Measurements from ENCODE around the gene CHD8.

CHD8 gene

DNA sequence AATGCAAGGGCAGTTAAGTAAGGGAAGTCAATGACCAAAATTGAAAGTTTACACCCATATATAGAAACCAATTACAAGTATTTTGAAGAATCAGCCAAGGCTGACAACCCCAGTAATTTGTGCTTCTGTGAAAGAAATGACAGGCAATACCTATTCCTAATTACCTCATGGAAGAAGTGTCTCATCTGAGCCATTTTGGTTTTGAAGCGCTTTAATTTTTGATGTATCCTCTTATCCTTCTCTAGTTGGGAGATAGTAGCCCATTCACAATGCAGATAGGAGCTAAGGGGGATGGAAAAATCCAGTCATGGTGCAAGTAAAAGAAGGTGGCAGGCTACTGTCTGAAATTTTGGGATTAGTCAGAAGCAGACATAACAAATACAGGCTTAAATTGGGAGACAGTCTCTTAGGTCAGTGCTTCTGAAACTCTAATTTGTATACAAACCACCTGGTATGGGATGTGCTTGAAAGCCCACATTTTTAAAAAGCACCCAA is 41.7 kb downstream of the CHD8 start:
- Histone ChIP-seq H3K27me3 (ENCODE audit: insufficient read depth, poor library complexity, severe bottlenecking) (no peaks in the 10 kb centered on the region), H3K4me3 (replicated peaks; ENCODE audit: insufficient read depth, low read length) (no peak overlapping the region), H3K27ac (replicated peaks) (no peak overlapping the region)
- DNase-seq (ENCODE audit: low read depth in 1 of 2, low spot score in 1 of 2), result no peak
- TF ChIP-seq SPI1 (IDR thresholded peaks at IDR 0.05; ENCODE audit: borderline replicate concordance, low read depth), result no peak
- no peak for TF ChIP-seq POLR2AphosphoS5 (IDR thresholded peaks at IDR 0.05; ENCODE audit: low read depth)
- TF ChIP-seq, protein P1, sequence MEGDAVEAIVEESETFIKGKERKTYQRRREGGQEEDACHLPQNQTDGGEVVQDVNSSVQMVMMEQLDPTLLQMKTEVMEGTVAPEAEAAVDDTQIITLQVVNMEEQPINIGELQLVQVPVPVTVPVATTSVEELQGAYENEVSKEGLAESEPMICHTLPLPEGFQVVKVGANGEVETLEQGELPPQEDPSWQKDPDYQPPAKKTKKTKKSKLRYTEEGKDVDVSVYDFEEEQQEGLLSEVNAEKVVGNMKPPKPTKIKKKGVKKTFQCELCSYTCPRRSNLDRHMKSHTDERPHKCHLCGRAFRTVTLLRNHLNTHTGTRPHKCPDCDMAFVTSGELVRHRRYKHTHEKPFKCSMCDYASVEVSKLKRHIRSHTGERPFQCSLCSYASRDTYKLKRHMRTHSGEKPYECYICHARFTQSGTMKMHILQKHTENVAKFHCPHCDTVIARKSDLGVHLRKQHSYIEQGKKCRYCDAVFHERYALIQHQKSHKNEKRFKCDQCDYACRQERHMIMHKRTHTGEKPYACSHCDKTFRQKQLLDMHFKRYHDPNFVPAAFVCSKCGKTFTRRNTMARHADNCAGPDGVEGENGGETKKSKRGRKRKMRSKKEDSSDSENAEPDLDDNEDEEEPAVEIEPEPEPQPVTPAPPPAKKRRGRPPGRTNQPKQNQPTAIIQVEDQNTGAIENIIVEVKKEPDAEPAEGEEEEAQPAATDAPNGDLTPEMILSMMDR (IDR thresholded peaks at IDR 0.05; ENCODE audit: insufficient read depth, low read length), result no peak
- TF ChIP-seq, protein P2, sequence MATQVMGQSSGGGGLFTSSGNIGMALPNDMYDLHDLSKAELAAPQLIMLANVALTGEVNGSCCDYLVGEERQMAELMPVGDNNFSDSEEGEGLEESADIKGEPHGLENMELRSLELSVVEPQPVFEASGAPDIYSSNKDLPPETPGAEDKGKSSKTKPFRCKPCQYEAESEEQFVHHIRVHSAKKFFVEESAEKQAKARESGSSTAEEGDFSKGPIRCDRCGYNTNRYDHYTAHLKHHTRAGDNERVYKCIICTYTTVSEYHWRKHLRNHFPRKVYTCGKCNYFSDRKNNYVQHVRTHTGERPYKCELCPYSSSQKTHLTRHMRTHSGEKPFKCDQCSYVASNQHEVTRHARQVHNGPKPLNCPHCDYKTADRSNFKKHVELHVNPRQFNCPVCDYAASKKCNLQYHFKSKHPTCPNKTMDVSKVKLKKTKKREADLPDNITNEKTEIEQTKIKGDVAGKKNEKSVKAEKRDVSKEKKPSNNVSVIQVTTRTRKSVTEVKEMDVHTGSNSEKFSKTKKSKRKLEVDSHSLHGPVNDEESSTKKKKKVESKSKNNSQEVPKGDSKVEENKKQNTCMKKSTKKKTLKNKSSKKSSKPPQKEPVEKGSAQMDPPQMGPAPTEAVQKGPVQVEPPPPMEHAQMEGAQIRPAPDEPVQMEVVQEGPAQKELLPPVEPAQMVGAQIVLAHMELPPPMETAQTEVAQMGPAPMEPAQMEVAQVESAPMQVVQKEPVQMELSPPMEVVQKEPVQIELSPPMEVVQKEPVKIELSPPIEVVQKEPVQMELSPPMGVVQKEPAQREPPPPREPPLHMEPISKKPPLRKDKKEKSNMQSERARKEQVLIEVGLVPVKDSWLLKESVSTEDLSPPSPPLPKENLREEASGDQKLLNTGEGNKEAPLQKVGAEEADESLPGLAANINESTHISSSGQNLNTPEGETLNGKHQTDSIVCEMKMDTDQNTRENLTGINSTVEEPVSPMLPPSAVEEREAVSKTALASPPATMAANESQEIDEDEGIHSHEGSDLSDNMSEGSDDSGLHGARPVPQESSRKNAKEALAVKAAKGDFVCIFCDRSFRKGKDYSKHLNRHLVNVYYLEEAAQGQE (IDR thresholded peaks at IDR 0.05; ENCODE audit: insufficient replicate concordance, low read depth), result no peak
- TF ChIP-seq GABPA (IDR thresholded peaks at IDR 0.05; ENCODE audit: low read depth), result no peak

DNA sequence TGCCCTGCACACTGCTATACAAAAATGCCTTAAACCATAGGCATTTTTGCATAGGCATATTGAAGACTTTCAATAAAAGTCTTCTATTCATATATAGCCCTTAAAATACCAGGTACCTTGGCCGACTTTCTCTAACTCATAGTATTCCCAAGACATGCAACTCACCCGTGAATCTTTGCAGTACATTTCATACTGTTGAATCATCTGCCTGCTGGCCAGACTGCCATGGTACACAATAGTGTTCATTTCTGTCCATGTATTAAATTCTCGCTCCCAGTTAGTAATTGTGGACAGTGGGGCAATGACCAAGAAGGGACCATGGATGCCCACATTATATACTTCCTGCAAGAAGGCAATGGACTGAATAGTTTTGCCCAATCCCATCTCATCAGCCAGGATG is 47.8 kb downstream of the CHD8 start:
- no peak overlapping the region for H3K27ac ChIP-seq (replicated peaks)
- no peak overlapping the region for H3K4me3 ChIP-seq (replicated peaks; ENCODE audit: insufficient read depth, low read length)
- no peaks in the 10 kb centered on the region for H3K27me3 ChIP-seq (ENCODE audit: insufficient read depth, poor library complexity, severe bottlenecking)
- DNase-seq (ENCODE audit: low read depth in 1 of 2, low spot score in 1 of 2), result no peak
- TF ChIP-seq GABPA (IDR thresholded peaks at IDR 0.05; ENCODE audit: low read depth) (no peak), SPI1 (IDR thresholded peaks at IDR 0.05; ENCODE audit: borderline replicate concordance, low read depth) (no peak), POLR2AphosphoS5 (IDR thresholded peaks at IDR 0.05; ENCODE audit: low read depth) (no peak)
- TF ChIP-seq, protein P2 (IDR thresholded peaks at IDR 0.05; ENCODE audit: insufficient replicate concordance, low read depth), result no peak
- TF ChIP-seq, protein P1 (IDR thresholded peaks at IDR 0.05; ENCODE audit: insufficient read depth, low read length), result no peak

DNA sequence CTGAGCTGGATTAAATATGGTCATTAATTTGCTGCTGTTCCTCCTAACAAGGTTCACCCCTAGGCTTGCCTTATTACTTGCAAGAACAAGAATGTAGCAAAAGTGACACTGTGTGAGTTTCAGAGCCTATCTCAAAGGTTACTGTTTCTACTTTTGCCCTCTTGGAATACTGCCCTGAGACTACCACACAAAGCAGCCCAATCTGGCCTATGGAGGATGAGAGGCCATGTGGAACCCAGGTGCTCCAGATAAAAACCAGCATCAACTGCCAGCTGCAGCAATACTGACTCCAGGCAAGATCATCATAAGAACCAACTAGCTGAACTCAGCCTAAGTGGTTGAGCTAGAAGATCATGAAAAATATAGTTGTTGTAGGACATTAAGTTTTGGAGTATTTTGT is 49.7 kb downstream of the CHD8 start:
- Histone ChIP-seq H3K27ac (replicated peaks) (no peak overlapping the region), H3K4me3 (replicated peaks; ENCODE audit: insufficient read depth, low read length) (no peak overlapping the region), H3K27me3 (ENCODE audit: insufficient read depth, poor library complexity, severe bottlenecking) (no peaks in the 10 kb centered on the region)
- TF ChIP-seq, protein P2 (IDR thresholded peaks at IDR 0.05; ENCODE audit: insufficient replicate concordance, low read depth), result no peak
- TF ChIP-seq GABPA (IDR thresholded peaks at IDR 0.05; ENCODE audit: low read depth), result no peak
- no peak for TF ChIP-seq SPI1 (IDR thresholded peaks at IDR 0.05; ENCODE audit: borderline replicate concordance, low read depth)
- TF ChIP-seq, protein P1 (IDR thresholded peaks at IDR 0.05; ENCODE audit: insufficient read depth, low read length), result no peak
- TF ChIP-seq POLR2AphosphoS5 (IDR thresholded peaks at IDR 0.05; ENCODE audit: low read depth), result no peak
- DNase-seq (ENCODE audit: low read depth in 1 of 2, low spot score in 1 of 2), result no peak
